GM18511 (cell line): ENCODE results near the gene RAP1B.

Experiments
- ATAC-seq: cut with Tn5 transposase; IDR thresholded peaks from one replicate; pipeline ENCODE4 v1.9.1; 2021; ENCODE audit warnings: mild to moderate bottlenecking, moderate library complexity; ENCODE audit not compliant: unreplicated experiment

RAP1B gene

DNA sequence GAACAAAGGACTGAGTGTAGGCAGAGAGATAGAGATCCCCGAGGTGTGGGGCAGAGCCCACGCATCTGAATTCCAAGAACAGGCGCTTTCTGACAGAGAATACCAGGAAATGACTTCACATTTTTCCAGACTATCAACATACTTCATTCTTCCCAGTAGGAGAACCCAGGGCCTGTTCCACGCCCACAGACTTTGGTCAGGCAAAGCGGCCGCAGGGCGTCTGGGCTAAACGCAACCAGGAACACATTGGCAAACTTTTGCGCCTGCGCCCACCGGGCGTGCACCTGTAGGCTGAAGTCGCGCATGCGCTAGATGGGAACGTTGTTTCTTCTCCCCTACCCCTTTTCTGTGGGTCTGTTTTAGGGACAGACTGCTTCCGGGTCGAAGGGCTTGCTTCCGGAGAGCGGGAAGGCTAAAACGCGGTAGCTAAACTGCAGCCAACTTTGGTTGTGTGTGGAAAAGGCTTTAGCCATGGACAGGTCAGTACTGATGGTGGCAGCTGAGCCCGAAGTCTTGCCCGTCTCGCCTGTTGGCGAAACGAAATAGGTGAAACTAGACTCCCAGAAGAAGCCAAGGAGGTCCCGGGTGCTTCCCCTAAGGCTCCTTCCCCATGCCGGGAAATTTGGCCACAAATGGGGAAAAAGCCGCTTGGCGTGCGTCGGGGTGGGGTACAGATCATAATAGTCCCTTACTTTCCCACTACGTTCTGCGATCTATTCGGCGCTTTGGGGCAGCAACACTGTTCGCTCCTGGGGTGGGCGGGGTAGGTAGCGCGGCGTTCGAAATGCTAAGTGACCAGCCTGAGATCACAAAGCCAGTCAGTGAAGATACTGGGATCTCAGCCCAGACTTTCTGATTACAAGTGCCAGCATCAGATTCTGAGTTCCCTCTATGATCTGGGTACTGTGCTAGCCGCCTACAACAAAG is 76.2 kb downstream of the RAP1B start, which contains the start of gene NUP107:
Gene NUP107, plus strand, starts transcription at position 384 of the 927 bp plus-strand sequence. Its CDS starts 88 bp downstream, at position 472.
- ATAC-seq = peak; percentile 98

- no peak for ATAC-seq
These were observed 84.8 kb downstream of the RAP1B start for GRCh38 chr12:68695454-68695853.

- no peak for ATAC-seq
These were observed 88.8 kb downstream of the RAP1B start for GRCh38 chr12:68699486-68699885.
